Mammary epithelial cell (primary cell): Measurements from ENCODE around the gene CDH4.

Source experiments
- CTCF ChIP-seq, 2 donors: IDR thresholded peaks in 1 of 2; conservative IDR thresholded peaks in 1 of 2; 2 replicates each; pipeline ENCODE4 v1.5.1; 2011 to 2012; ENCODE audit warnings: inconsistent platforms in 2 of 2, low read length in 2 of 2, mild to moderate bottlenecking in 2 of 2, control low read depth in 1 of 2, low read depth in 1 of 2; ENCODE audit not compliant: insufficient read depth in 1 of 2; ENCODE audit errors: extremely low read depth in 1 of 2
- EZH2 ChIP-seq: IDR thresholded peaks from 2 replicates; pipeline ENCODE4 v1.6.1; 2012; ENCODE audit warnings: low read length, inconsistent platforms, borderline replicate concordance

GRCh38 chr20:61333484-61334108, 81.5 kb downstream of the CDH4 start:
- TF ChIP-seq CTCF (conservative IDR thresholded peaks at IDR 0.05 in 1 of 2, IDR thresholded peaks at IDR 0.05 in 1 of 2; ENCODE audit: extremely low read depth in 1 of 2, insufficient read depth in 1 of 2, low read depth in 1 of 2, low read length in 2 of 2): no peak
- no peak for TF ChIP-seq EZH2
